Suppressor macrophage treated with lipopolysaccharide for 4 hours (primary cell): ENCODE data around the gene TLNRD1.
A peak's percentile ranks its signal among the peaks of the same experiment; 100 is the strongest.

Source experiments
- DNase-seq: peaks from one replicate; pipeline ENCODE4 v3.0.0-alpha.2; 2020

The TLNRD1 gene

GRCh38 chr15:81029414-81030300, 28.9 kb downstream of the TLNRD1 start:
- peak; percentile 68 for DNase-seq

GRCh38 chr15:81030301-81030750, 29.6 kb downstream of the TLNRD1 start:
- peak; percentile 80 for DNase-seq

- DNase-seq: no peak
These were observed 30.5 kb downstream of the TLNRD1 start for GRCh38 chr15:81031203-81031602.

DNA sequence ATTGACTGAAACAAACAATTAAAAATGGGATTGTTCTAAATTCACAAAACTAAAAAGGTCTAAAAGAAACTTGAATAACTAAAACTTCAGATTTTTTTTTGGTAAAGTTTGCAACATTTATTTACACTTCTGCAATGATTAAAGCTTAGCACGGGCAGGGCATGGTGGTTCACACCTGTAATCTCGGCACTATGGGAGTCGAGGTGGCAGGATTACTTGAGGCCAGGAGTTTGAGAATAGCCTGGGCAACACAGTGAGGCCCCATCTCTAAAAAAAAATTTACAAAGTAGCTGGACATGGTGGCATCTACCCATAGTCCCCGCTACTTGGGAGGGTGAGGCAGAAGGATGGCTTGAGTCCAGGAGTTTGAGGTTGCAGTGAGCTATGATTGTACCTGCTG, 31.6 kb downstream of the TLNRD1 start:
- no peak for DNase-seq

DNA sequence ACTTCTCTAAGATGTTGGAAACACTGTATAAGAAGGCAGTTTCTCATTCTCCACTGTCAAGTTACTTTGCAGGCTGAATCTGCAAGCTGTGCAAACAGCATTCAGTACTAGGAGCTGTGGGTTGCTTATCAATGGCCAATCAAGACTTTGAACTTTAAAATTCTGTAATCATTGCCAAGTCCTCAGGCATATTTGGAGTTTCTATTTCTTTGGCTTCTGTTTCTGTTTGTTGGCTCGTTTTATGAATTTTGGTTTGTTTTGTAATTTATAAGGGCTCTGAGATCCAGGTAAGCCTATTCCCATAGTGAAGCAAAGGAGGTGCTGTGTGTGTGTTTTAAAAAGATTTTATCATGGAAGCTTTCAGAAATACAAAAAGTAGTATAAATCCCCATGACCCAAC, 32.1 kb downstream of the TLNRD1 start:
- no peak for DNase-seq

DNA sequence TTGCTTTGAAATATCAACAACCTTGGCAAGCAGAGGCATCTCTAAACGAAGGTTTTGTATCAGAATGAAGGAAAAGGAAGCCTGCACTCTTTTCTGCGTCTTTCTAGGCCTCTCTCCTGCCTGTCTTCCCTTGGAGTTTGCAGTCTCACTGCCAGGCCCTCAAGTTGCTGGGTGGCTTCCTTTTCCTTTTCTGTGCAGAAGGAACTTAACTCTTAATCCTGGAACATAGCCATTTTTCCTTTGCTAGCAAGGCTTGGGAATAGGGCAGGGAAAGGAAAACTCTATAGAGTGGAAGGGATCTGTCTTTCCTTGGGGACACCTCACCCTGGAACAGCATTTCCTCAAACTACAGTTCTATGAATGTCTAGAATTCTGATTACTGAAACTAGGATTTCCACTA, 32.8 kb downstream of the TLNRD1 start:
- DNase-seq: no peak

DNA sequence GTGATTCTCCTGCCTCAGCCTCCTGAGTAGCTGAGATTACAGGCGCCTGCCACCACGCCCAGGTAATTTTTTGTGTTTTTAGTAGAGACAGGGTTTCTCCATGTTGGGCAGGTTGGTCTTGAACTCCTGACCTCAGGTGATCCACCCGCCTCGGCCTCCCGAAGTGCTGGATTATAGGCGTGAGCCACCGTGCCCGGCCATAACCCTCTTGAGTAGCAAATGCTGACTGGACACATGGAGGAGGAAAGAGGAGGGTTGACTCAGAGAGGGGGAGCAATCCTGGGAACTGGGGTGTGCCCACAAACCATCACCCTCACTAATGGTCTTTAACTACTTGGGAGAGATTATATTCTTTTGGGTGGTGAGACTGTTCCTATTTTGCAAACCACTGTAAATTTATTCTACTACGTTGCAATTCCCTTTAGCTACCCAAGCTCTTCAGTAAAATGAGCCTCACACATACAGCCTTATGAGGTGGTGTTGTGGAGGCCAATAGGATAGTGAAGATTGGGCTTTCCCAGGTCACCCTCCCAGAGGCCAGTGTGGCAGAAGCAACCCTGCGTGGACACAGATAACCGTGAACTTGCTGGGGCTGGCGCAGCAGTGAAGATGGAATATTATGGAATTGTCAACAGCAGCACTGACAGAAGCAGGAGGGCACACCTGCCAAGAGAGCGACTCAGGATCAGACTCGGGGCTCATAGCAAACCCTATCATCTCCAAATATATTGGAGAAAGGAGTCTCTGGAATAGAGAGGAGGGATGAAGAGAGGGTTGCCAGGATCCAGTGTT, 37.4 kb downstream of the TLNRD1 start:
- DNase-seq: no peak

DNA sequence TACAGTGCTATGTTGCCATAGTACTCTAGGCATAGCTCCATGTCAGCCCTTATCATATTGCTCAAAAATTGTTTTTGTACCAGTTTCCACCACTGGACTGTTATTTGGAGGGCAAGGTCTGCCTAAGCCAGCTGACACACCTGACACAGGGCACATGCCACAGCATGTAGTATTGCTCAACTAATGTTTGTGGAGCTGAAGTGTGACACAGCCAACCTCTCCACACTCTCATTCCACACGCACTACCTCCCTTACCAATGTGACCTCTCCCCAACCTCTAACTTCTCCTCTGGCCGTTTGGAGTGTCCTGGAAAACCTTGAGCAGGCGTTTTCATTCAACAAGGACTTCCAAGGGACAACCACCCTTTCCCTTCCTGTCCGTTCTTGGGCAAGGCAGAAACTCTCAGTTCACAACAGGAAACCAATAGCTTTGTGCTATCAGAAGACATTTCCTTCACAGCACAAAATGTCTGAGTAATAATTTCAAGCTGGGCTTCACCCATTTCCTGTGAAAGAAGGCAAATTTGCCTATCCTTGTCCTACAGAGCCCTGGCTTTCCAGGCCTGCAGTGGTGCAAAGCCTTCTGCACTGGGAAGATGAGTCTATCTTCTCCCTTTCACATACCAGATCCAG, 38.4 kb downstream of the TLNRD1 start:
- peak; percentile 9 for DNase-seq

DNA sequence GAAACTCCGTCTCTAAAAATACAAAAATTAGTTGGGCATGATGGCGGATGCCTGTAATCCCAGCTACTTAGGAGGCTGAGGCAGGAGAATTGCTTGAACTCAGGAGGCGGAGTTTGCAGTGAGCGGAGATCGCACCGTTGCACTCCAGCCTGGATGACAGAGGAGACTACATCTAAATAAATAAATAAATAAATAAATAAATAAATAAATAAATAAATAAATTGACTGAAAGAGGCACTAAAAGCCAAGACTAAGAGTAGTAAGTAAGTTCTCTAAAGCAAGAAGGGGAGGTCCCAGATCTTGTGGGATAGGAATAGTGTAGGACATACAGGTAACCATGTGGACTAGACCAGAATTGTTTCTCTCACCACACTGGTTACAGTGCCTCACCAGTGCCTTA, 40.0 kb downstream of the TLNRD1 start:
- DNase-seq: no peak

GRCh38 chr15:81043281-81043934, 42.7 kb downstream of the TLNRD1 start:
- DNase-seq: no peak

GRCh38 chr15:81043935-81044575, 43.3 kb downstream of the TLNRD1 start:
- DNase-seq: no peak

DNA sequence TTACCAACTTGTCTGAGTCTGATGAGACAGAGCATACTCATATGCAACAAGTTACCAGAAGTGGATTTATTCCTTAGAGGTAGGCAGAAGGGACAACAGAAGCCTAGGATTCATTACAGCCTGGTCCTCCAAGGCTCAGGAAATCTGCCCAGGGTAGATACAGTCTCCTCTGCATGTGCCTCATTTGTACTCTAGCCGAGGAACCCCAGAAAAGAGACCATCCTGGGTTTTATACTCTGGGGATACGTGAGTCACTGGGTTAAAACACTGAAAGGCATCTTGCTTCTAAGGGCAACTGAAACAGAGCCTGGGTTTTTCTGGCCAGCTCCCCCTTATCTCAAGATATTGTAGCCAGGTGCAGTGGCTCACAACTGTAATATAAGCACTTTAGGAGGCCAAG, 45.6 kb downstream of the TLNRD1 start:
- no peak for DNase-seq

DNA sequence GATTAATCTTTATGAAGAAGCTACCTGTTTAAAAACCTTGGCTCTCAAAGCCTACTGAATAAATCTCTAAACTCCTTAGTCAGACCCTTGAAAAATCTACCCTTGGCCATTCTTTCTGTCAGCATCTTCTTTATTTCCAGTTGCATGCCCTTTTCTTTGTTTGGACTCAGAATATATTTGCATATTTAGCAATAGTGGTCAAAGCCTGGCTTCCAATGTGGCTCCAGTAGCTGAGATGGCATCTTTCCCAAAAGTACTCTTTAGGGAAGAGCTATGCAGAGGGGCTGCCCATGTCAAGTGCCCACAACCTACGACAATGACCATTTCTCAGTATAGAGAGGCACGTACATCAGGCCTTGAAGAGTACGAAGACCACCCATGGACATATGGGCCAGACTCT, 47.2 kb downstream of the TLNRD1 start:
- peak; percentile 24 for DNase-seq

- DNase-seq: no peak
These were observed 49.1 kb downstream of the TLNRD1 start for GRCh38 chr15:81049835-81050234.

GRCh38 chr15:81050259-81050658, 49.5 kb downstream of the TLNRD1 start:
- no peak for DNase-seq

GRCh38 chr15:81050805-81051204, 50.1 kb downstream of the TLNRD1 start:
- DNase-seq: no peak

GRCh38 chr15:81052046-81052445, 51.3 kb downstream of the TLNRD1 start:
- DNase-seq: peak; percentile 64

DNA sequence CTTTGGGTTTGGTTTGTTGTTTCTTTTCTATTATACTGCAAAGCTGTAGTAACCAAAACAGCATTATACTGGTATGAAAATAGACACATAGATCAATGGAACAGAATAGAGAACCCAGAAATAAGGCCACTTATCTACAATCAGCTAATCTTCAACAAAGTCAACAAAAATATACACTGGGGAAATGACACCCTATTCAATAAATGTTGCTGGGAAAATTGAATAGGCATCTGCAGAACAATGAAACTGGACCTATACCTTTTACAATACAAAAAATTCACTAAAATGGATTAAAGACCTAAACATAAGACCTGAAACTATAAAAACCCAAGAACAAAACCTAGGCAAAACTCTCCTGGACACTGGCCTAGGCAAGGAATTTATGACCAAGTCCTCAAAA, 52.9 kb downstream of the TLNRD1 start:
- no peak for DNase-seq

- no peak for DNase-seq
These were observed 53.5 kb downstream of the TLNRD1 start for GRCh38 chr15:81054236-81054635.
